Measurements from ENCODE around the gene IQGAP2. TPM values are rescaled to one million over a fixed set of nuclear protein-coding genes. Genes with fewer than 3 reads are reported as not detected.

The IQGAP2 gene
- total and polyA plus RNA-seq, 2 of the 8 experiments (the other 6 are each of a cell fraction or from before 2014, with no cell fraction given) = 19.7 to 66.0 TPM

DNA sequence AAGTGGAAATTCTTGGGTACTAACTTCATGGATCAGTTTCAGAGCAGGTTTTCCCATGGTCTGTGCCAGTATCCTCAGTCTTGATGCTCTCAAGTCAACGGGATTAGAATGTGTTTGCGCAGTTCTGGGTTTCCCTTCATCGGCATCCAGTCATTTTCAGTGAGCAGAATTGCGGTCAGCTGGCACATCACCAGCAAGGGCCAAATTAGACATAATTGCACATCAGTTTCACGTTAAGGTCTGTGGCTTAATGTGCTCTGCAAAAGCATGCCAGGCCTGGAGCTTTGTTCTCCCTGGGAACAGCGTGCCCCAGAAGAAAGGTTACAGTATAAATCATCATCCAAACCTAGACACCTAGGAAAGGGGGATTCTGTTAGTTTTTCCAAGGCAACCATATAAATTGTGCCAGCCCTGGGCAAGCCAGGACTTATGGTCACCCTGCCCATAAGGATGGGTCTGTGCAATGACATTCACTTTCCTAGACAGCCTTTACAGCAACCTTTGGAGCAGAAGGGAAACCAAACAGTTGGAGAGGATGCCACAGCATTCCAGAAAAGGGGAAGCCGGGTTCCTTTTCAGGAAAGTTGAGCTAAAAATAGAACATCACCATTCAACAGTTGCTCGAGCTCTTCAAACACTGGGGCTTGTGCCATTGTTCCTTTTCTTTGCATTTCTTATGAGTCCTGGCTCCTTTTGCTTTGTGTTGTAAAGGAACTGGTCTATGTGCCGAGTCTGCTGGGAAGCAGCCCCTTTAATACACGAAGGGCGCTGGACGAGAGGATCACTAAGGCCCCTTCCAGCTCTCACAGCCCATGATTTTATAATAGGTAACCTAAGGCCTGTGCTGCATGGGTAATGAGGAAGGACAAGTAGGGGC is 23.1 kb downstream of the IQGAP2 start (continued):
- peak; percentile 15 for TF ChIP-seq ASH2L (IDR thresholded peaks at IDR 0.05; ENCODE audit: low read length)
- TF ChIP-seq HDAC2 (IDR thresholded peaks at IDR 0.05; ENCODE audit: borderline replicate concordance in 1 of 2, low read depth in 2 of 2, low read length in 2 of 2) = peak in 1 of 2 experiments; percentile 49; a peak in 1 of 4 replicates
- TF ChIP-seq SP1 (IDR thresholded peaks at IDR 0.05; ENCODE audit: low read depth, low read length) = 0 out of 2 replicates have a peak, but pooled peaks have one; percentile 23

All from H1 (cell line).